Measurements from ENCODE around the gene COLEC11.
A peak's percentile ranks its signal among the peaks of the same experiment; 100 is the strongest.

The COLEC11 gene

DNA sequence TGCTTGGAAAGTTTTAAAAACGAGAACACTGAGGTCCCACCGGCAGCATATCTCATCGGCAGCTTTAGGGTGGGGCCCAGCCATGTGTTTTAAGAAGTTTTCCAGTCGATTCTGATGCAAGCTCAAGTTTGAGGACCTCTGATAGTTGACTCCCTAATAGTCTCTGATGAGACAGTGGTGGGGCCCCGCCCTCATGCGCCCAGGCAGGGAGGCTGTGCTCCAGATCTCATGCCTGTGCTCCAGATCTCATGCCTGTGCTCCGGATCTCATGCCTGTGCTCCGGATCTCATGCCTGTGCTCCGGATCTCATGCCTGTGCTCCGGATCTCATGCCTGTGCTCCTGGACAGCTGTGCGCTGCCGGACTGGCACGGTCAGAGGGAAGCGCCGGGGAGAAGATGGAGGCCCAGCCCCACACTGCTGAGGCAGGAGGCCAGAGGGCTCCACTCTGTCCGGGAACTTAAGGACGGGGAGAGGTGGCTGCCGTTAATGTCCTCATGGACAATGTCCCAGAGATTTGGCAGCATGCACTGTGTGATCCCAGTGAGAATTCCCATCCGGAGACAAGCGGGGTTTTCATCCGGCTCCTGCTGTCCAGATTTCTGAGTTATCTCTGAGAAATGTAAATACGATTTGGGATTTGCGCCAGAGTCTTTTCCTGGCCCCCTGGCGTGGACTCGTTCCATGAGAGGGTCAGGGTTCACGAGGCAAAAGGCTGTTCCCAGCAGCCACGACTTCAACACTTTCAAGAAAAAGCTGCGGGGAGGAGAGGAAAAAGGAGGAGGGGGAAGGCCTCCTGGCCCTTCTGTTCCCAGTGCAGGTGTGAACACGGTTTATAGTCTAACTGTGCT is 9.4 kb upstream of the COLEC11 start:
- no peak for DNase-seq

GRCh38 chr2:3586220-3586619 is 8.7 kb upstream of the COLEC11 start:
- DNase-seq = no peak

GRCh38 chr2:3587021-3587420 is 7.9 kb upstream of the COLEC11 start:
- no peak for DNase-seq

DNA sequence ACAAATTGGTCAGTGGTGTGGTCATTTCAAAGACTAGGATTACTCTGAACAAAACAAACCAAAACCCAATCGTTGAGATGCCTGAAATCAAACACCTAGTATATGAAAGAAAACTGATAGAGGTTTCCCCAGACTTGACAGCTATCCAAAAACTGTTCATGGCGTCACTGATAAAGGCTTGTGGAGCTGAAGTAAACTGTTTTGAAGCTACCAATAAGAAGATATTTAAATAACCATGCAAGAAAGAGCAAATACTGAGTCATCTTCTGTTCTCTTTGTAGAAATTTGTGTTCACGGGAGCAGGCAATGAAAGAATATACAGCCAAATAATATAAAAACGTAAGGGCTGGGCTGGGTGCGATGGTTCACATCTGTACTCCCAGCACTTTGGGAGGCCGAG is 7.5 kb upstream of the COLEC11 start:
- no peak for DNase-seq

- DNase-seq = no peak
These were observed 6.8 kb upstream of the COLEC11 start for GRCh38 chr2:3588084-3588483.

DNA sequence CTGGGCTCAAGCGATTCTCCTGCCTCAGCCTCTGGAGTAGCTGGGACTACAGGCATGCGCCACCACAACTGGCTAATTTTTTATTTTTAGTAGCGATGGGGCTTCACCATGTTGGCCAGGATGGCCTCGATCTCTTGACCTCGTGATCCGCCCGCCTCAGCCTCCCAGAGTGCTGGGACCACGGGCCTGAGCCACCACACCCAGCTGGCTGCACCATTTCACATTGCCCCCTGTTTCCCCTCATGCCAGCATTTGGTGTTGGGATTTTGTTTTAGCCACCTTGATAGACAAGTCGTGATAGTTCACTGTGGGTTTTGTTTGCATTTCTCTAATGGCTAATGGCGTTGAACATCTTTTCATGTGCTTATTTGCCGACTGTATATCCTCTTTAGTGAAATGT is 5.8 kb upstream of the COLEC11 start:
- DNase-seq = no peak

GRCh38 chr2:3595404-3595803 is 492 bp downstream of the COLEC11 start:
- DNase-seq = no peak

- DNase-seq = no peak
These were observed 1.1 kb downstream of the COLEC11 start for GRCh38 chr2:3595985-3596384.

GRCh38 chr2:3596901-3597417 is 2.0 kb downstream of the COLEC11 start:
- no peak for DNase-seq

GRCh38 chr2:3597567-3597966 is 2.7 kb downstream of the COLEC11 start:
- DNase-seq = no peak

DNA sequence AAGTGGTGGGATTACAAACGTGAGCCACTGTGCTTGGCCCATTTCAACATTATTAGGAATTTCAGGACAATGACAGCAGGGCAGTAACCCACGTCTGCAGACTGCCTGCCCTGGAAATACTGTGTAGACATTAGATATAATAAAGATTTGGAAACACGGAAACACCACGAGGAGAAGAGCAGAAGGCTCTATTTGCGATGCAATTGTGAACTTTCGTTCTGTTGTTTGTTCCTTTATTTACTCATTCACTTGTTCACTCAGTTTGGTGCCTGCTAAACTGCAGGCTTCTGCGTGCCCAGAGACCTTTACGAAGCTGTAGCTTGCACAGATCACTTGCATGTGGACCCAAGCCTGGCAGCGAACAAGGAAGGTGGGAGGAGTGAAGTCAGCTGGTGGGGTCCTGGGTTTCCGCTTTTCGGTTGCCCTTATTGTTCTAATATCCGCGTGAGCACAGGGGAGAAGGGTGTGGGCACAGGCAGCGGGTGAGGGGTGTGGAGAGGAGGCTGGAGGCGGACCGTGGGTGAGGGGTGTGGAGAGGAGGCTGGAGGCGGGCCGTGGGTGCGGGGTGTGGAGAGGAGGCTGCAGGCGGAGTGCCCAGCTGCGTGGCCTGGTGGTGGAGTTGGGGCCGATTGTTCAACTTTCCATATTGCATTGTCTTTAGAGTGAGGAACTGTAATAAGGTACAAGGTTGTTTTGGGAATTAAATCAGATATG is 3.4 kb downstream of the COLEC11 start:
- no peak for DNase-seq

- DNase-seq = no peak
These were observed 4.3 kb downstream of the COLEC11 start for GRCh38 chr2:3598912-3599854.

GRCh38 chr2:3600256-3600855 is 5.4 kb downstream of the COLEC11 start:
- no peak for DNase-seq

DNA sequence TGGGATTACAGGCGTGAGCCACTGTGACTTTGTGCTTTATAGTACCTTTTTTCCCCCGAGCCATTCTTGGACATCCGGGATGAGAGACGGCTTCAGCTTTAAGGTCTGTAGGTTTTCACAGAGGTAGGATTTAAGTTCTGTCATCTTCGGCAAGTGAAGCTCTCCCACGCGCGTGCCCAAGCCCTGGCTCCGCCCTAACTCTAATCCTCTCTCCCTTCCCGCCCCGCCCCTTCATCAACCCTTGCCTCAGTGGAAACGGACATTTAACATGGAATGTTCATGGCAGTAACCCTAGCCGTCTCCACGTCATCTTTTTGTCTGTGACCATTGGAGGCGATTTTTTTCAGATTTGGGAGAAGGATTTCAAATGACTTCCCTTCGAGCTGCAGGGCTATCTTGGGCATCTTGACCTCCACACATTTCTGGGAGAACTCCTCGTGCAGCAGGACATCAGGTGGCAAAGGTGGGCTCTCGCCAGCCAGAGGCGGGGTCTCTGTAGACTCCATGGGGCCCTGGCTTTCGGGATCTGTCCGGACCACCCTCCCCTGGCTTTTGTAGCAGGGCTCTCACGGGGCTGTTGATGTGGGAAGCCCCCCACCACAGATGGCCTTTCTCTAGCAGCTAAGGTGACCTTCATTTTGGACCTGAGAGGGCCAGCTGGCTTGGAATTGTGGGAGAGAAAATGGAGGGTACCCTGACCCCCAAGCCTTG is 6.8 kb downstream of the COLEC11 start:
- no peak for DNase-seq

DNA sequence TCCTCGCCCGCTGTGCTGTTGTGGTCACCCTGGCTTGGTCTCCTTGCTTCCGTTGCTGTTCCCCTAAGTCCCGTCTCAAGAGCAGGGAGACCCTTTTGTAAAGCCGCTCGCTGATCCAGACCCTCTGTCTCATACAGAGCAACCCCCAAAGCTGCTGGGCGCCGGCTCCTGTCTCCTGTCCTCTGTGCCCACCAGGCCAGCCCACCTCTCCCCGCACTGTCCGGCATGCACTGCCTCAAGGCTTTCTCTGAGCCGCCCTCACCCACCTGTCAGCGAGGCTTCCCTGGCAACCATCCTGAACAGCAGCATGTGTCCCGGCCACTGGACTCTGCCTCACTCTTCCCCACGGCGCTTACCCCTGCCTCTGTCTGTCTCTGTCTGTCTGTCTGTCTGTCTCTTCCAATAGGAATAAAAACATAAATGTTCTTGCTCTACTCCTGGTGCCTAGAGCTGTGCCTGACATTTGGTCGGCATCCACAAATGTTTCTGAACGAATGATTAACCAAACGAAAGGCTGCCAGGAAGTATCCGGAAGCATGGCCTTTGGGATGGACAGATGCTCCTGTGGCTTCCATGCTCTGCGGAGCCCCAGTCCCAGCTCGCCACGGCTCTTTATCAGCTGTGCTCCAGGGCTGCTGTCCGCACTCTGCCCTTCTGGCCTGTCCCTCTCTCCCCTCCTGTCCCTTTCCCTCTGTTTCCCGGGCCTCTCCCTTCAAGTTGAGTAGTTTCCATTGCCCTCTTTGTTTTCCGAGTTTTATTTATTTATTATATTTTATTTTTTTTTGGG is 7.8 kb downstream of the COLEC11 start:
- DNase-seq = no peak

GRCh38 chr2:3603536-3604206 is 8.8 kb downstream of the COLEC11 start:
- DNase-seq = no peak

GRCh38 chr2:3604207-3604877 is 9.4 kb downstream of the COLEC11 start:
- DNase-seq = no peak

DNA sequence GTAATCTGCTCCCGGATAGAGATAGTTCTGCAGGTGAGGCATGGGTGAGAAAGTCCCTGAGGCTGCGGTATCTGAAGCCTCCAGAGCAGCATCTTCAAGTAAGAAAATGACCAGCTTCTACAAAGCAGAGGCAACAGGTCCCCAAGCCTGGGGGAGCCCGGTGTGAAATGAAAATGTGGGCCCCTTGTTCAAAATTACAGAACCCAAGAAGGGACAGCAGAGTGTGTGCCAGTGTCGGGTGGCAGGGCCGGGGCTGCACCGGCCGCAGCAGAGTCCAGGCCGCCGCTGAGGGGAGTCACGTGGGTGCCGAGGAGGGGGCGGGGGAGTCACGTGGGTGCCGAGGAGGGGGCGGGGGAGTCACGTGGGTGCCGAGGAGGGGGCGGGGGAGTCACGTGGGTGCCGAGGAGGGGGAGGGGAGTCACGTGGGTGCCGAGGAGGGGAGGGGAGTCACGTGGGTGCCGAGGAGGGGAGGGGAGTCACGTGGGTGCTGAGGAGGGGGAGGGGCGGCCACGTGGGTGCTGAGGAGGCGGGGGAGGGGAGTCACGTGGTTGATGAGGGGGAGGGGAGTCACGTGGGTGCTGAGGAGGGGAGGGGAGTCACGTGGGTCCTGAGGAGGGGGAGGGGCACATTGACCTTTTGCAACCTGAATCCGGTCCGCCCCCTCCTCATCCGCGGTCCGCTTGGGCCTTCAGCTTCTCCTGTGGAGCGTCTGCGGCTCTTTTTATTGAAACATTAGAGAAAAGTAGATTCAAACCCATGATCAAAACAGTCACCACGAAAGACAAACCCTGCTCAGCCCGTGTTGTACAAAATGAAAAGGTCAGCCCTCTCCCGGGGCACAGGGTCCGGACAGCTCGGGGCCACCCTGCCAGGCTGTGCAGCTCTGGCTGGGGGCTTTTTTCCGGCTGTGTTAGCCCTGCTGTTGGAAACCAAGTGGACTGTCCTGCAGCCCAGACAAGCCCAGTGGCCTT is 10.4 kb downstream of the COLEC11 start:
- peak; percentile 68 for DNase-seq

DNA sequence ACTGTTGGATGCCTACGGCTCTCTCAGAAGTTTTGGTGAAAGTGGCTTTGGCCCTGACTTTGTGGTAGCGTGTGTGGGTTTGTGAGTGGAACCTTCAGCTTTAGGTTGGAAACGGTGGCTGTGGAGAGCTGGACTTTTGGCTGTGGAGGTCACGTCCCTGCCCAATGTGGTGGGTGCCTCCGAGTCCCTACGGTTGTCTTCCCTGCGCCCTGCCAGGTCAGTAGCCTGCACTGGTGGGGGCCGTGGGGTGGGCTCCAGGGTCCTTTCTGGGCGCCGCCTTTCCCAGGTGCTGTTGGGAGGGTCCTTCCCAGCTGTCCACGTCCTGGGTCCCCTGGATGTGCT is 11.1 kb downstream of the COLEC11 start:
- DNase-seq = no peak

Data from CD4-positive, alpha-beta T cell treated with Interleukin-6 for 4 hours (primary cell).